ENCODE results near the gene SPINT2. TPM values are rescaled to one million over a fixed set of nuclear protein-coding genes. Genes with fewer than 3 reads are reported as not detected.

The SPINT2 gene
- total and polyA plus RNA-seq, 2 of the 13 experiments (the other 11 are each of a cell fraction or from before 2014, with no cell fraction given): 0.31 to 0.77 TPM

DNA sequence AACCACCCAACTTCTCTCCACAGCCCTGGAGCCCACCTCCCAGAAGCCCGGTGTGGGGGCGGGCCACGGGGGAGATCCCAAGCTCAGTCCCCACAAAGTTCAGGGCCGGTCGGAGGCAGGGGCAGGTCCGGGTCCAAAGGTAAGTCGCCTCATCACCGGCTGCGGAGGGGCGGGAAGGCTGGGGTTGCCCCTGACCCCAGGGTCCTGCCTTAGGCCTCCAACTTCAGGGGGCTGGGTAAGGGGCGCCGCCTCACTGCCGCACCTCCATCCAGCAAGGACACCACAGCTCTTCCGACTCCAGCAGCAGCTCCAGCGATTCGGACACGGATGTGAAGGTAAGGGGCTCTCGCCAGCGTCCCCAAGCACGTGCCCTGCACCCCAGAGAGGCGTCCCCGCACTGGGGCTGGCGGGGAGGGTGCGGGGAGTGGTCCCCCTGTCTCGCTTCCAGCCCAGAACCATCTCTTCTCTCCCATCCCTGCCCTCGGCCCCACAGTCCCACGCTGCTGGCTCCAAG is 40.0 kb downstream of the SPINT2 start (continued):
- TF ChIP-seq ZNF318 (CRISPR knock-in tag; IDR thresholded peaks at IDR 0.05) (no peak), THRA (CRISPR knock-in tag; IDR thresholded peaks at IDR 0.05; ENCODE audit: borderline replicate concordance) (no peak), PHF21A (CRISPR knock-in tag; IDR thresholded peaks at IDR 0.05) (peak; percentile 28; the same call in 1 of the 2 replicates), RXRA (CRISPR knock-in tag; IDR thresholded peaks at IDR 0.05) (0 out of 2 replicates have a peak, but pooled peaks have one; percentile 43), SAP130 (CRISPR knock-in tag; IDR thresholded peaks at IDR 0.05; ENCODE audit: low read depth) (no peak), ATRX (CRISPR knock-in tag; IDR thresholded peaks at IDR 0.05; ENCODE audit: borderline replicate concordance) (no peak), HHEX (CRISPR knock-in tag; IDR thresholded peaks at IDR 0.05) (no peak), TOE1 (CRISPR knock-in tag; IDR thresholded peaks at IDR 0.05) (no peak), TEAD3 (CRISPR knock-in tag; optimal IDR thresholded peaks at IDR 0.05; ENCODE audit: borderline replicate concordance) (no peak), HDAC1 (CRISPR knock-in tag; IDR thresholded peaks at IDR 0.05) (peak; percentile 60; the same call in 1 of the 2 replicates), ZNF275 (CRISPR knock-in tag; IDR thresholded peaks at IDR 0.05; ENCODE audit: borderline replicate concordance) (no peak)
- TF ChIP-seq, protein P1, sequence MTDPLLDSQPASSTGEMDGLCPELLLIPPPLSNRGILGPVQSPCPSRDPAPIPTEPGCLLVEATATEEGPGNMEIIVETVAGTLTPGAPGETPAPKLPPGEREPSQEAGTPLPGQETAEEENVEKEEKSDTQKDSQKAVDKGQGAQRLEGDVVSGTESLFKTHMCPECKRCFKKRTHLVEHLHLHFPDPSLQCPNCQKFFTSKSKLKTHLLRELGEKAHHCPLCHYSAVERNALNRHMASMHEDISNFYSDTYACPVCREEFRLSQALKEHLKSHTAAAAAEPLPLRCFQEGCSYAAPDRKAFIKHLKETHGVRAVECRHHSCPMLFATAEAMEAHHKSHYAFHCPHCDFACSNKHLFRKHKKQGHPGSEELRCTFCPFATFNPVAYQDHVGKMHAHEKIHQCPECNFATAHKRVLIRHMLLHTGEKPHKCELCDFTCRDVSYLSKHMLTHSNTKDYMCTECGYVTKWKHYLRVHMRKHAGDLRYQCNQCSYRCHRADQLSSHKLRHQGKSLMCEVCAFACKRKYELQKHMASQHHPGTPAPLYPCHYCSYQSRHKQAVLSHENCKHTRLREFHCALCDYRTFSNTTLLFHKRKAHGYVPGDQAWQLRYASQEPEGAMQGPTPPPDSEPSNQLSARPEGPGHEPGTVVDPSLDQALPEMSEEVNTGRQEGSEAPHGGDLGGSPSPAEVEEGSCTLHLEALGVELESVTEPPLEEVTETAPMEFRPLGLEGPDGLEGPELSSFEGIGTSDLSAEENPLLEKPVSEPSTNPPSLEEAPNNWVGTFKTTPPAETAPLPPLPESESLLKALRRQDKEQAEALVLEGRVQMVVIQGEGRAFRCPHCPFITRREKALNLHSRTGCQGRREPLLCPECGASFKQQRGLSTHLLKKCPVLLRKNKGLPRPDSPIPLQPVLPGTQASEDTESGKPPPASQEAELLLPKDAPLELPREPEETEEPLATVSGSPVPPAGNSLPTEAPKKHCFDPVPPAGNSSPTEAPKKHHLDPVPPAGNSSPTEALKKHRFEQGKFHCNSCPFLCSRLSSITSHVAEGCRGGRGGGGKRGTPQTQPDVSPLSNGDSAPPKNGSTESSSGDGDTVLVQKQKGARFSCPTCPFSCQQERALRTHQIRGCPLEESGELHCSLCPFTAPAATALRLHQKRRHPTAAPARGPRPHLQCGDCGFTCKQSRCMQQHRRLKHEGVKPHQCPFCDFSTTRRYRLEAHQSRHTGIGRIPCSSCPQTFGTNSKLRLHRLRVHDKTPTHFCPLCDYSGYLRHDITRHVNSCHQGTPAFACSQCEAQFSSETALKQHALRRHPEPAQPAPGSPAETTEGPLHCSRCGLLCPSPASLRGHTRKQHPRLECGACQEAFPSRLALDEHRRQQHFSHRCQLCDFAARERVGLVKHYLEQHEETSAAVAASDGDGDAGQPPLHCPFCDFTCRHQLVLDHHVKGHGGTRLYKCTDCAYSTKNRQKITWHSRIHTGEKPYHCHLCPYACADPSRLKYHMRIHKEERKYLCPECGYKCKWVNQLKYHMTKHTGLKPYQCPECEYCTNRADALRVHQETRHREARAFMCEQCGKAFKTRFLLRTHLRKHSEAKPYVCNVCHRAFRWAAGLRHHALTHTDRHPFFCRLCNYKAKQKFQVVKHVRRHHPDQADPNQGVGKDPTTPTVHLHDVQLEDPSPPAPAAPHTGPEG (CRISPR knock-in tag; IDR thresholded peaks at IDR 0.05): no peak
